Adrenal gland (tissue), 12 donors: ENCODE data around the gene GSK3A. TPM values are rescaled to one million over a fixed set of nuclear protein-coding genes. Genes with fewer than 3 reads are reported as not detected.

Experiments
- DNase-seq, 7 donors: peaks; one replicate each; pipeline ENCODE4 v3.0.0-alpha.2; 2019 to 2020
- H3K27ac ChIP-seq, 5 donors: fragments of 200-600 bp; sonication (generic) in 4 of 5; 1 replicate in 3 of 5; 2 replicates in 2 of 5; pipeline versions ENCODE4 v1.5.1 to v1.8.0; 2016 to 2020; ENCODE audit warnings: mild to moderate bottlenecking in 1 of 5
- H3K27me3 ChIP-seq: fragments of 200-600 bp; 2 replicates; pipeline ENCODE4 v1.8.0; 2021
- H3K36me3 ChIP-seq, 2 donors: fragments of 200-600 bp; replicated peaks in 1 of 2; 1 replicate in 1 of 2; 2 replicates in 1 of 2; pipeline versions ENCODE4 v1.5.1 to v1.8.0; 2018 to 2022
- H3K4me1 ChIP-seq, 2 donors: fragments of 200-600 bp; replicated peaks in 1 of 2; 1 replicate in 1 of 2; 2 replicates in 1 of 2; pipeline versions ENCODE4 v1.5.1 to v1.8.0; 2018 to 2021
- H3K4me3 ChIP-seq, 4 donors: fragments of 200-600 bp; sonication (generic) in 3 of 4; one replicate each; pipeline ENCODE4 v1.5.1; 2016 to 2018
- H3K9me3 ChIP-seq, 3 donors: fragments of 200-600 bp; sonication (generic) in 1 of 3; replicated peaks in 1 of 3; 1 replicate in 2 of 3; 2 replicates in 1 of 3; pipeline versions ENCODE4 v1.5.1 to v1.8.0; 2016 to 2021
- POLR2A ChIP-seq, 2 donors: fragments of 450-650 bp; IDR thresholded peaks; one replicate each; pipeline ENCODE4 v1.6.1; 2017; ENCODE audit warnings: antibody characterized with exemption in 2 of 2, mild to moderate bottlenecking in 2 of 2, moderate library complexity in 1 of 2
- WGBS, 4 donors: extraction: QIAGEN DNeasy Blood & Tissue Kit in 2 of 4; methylation state at CpG; one replicate each; pipeline versions ENCODE4 v1.1.5 to v1.1.7; 2013 to 2017; 5-methylcytosine and 5-hydroxymethylcytosine counted together
- intact Hi-C, 2 donors: fragments of 100-400 bp; cut with DNase I; formaldehyde crosslinking; loops; one replicate each; pipeline versions ENCODE4 v1.14.1 to v1.15.0; 2022 to 2023
- polyA plus RNA-seq, 3 donors: library from polyadenylated mRNA; stranded (reverse); fragments of 200-250 nt in 2 of 3; fragments of 350-450 nt in 1 of 3; fragmentation: Illumina TruSeq in 1 of 3; extraction: RNeasy Lipid Tissue Mini Kit (QIAGEN cat#74804) in 1 of 3; gene quantifications; one replicate each; pipeline ENCODE4 v1.2.3, GENCODE V29; 2013 to 2014
- total RNA-seq, 9 donors: library from RNA; depleted of rRNA in 4 of 9; stranded (reverse); fragments of >200 nt in 4 of 9; fragments of 120-200 nt in 1 of 9; fragmentation: NEBNext Ultra II Directional in 1 of 9; extraction: Animal tissue kit (Norgen Biotek cat#: 25700) in 1 of 9; gene quantifications; one replicate each; pipeline versions ENCODE4 v1.1.0 to v1.2.4, GENCODE V29; 2013 to 2023
- TF ChIP-seq, protein P1 (sequence below), 6 experiments: fragments of 450-650 bp in 4 of 6; fragments of 200-600 bp in 2 of 6; sonication (generic) in 1 of 6; IDR thresholded peaks; 1 replicate in 5 of 6; 2 replicates in 1 of 6; pipeline versions ENCODE4 v1.5.1 to v1.8.0; 2016 to 2021; ENCODE audit warnings: antibody characterized with exemption in 6 of 6, mild to moderate bottlenecking in 2 of 6, moderate library complexity in 1 of 6
- donor health status: healthy with polysubstance abuse.
- donor health status: Bipolar disorder and iron deficiency.
- donor health status: DM: yes; HTN: yes; CAD: no.
- donor health status: DM: no; HTN: no; CAD: no.
- donor health status: DM: no; HTN: no; CAD: no.
- donor health status: DM: yes; HTN: yes; CAD: no.

The GSK3A gene
- total and polyA plus RNA-seq, 12 donors = 19.5 to 94.9 (median 49.7) TPM

DNA sequence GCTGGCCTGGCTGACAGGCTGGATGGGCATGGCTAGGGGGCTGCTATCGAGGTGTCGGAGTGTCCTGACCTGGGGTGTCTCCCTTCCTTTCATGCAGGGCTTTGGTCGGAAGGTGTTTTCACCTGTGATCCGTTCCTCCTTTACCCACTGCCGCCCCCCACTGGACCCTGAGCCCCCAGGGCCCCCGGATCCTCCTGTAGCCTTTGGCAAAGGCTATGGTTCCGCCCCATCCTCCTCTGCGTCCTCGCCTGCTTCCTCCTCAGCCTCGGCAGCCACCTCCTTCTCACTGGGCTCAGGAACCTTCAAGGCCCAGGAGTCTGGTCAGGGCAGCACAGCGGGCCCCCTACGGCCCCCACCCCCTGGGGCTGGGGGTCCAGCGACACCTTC lies 47.7 kb upstream of the GSK3A start:
- Histone ChIP-seq H3K36me3 (peaks cover 0 to 83% of the 10 kb centered on the region in 2 donors), H3K4me3 (no peak overlapping the region), H3K27me3 (no peaks in the 10 kb centered on the region), H3K4me1 (peaks cover 18 to 19% of the 10 kb centered on the region in 2 donors), H3K27ac (no peak overlapping the region), H3K9me3 (no peaks in the 10 kb centered on the region)
- TF ChIP-seq, protein P1, sequence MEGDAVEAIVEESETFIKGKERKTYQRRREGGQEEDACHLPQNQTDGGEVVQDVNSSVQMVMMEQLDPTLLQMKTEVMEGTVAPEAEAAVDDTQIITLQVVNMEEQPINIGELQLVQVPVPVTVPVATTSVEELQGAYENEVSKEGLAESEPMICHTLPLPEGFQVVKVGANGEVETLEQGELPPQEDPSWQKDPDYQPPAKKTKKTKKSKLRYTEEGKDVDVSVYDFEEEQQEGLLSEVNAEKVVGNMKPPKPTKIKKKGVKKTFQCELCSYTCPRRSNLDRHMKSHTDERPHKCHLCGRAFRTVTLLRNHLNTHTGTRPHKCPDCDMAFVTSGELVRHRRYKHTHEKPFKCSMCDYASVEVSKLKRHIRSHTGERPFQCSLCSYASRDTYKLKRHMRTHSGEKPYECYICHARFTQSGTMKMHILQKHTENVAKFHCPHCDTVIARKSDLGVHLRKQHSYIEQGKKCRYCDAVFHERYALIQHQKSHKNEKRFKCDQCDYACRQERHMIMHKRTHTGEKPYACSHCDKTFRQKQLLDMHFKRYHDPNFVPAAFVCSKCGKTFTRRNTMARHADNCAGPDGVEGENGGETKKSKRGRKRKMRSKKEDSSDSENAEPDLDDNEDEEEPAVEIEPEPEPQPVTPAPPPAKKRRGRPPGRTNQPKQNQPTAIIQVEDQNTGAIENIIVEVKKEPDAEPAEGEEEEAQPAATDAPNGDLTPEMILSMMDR (IDR thresholded peaks at IDR 0.05) = no peak
- TF ChIP-seq POLR2A (IDR thresholded peaks at IDR 0.05) = no peak
- DNase-seq = peak in 2 of 7 donors; percentile 17 to 24
- intact Hi-C loops = loop anchor here (5.0 kb wide), 1 partner anchor 43 kb away; no protein-coding TSS in a partner anchor
- WGBS, 4 donors = 76 to 87% (median 84%) methylated on average over 11 to 13 of the region's 13 CpGs

- Histone ChIP-seq H3K36me3 (peaks cover 0 to 78% of the 10 kb centered on the region in 2 donors), H3K9me3 (no peaks in the 10 kb centered on the region), H3K27ac (no peak overlapping the region), H3K4me3 (no peak overlapping the region), H3K27me3 (no peaks in the 10 kb centered on the region), H3K4me1 (peaks cover 23 to 24% of the 10 kb centered on the region in 2 donors)
- intact Hi-C loops = loop anchor here (5.0 kb wide), 1 partner anchor 42 kb away; no protein-coding TSS in a partner anchor
- TF ChIP-seq POLR2A (IDR thresholded peaks at IDR 0.05) = no peak
- TF ChIP-seq, protein P1 (IDR thresholded peaks at IDR 0.05) = no peak
- 64 to 88% (median 86%) methylated on average over 3 to 8 of the region's 8 CpGs for WGBS, 4 donors
- peak in 1 of 7 donors; percentile 16 for DNase-seq
These were observed 47.2 kb upstream of the GSK3A start for GRCh38 chr19:42289556-42290041.

DNA sequence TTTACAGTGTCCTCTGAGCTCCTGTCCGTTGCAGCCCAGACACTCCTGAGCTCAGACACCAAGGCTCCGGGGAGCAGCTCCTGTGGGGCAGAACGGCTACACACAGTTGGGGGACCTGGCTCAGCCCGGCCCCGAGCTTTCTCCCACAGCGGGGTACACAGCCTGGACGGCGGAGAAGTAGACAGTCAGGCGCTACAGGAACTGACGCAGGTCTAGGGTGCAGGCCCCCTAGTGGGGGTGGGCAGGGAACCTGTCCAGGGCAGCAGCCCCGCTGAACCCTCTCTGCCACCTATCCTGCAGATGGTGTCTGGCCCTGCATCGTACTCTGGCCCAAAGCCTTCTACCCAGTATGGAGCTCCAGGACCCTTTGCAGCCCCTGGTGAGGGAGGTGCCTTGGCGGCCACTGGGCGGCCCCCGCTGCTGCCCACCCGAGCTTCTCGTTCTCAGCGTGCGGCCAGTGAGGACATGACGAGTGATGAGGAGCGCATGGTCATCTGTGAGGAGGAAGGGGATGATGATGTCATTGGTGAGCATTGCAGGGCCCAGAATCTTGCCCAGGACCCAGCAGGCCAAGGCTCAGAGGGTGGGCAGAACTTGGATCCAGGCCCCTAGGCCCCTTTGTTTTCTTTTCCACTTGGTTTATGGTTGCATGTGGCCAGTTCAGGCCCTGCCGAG lies 46.6 kb upstream of the GSK3A start:
- Histone ChIP-seq H3K9me3 (no peaks in the 10 kb centered on the region), H3K27me3 (no peaks in the 10 kb centered on the region), H3K4me3 (no peak overlapping the region), H3K27ac (no peak overlapping the region), H3K4me1 (peaks cover 24 to 25% of the 10 kb centered on the region in 2 donors), H3K36me3 (peaks cover 0 to 72% of the 10 kb centered on the region in 2 donors)
- intact Hi-C loops = no loop called here
- TF ChIP-seq, protein P1 (IDR thresholded peaks at IDR 0.05) = no peak
- no peak for TF ChIP-seq POLR2A (IDR thresholded peaks at IDR 0.05)
- 88 to 98% (median 92%) methylated on average over 5 to 22 of the region's 22 CpGs for WGBS, 4 donors
- DNase-seq = peak in 2 of 7 donors; percentile 20 to 22

DNA sequence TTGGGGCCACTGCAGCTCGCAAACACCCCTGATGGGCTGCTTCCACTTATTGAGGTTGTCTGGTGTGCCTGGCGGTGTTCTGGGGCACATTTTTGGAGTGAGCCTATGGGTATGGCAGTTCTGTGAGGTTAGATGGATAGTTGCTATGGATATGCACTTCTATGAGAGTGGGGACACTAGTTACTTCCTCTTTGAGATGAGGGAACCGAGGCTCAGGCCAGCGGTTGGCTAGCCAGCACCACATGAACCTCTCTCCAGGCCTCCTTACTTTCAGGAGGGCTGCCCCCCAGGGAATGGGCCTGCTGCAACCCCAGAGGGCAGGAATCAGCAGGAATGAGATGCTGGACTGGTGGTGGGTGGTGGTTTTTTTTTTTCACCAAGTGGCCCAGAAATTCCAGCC lies 46.0 kb upstream of the GSK3A start:
- WGBS, 4 donors = 74 to 91% (median 84%) methylated on average over 4 of the region's 4 CpGs
- intact Hi-C loops = no loop called here
- peak in 2 of 7 donors; percentile 12 to 15 for DNase-seq
- peaks cover 0 to 66% of the 10 kb centered on the region in 2 donors for H3K36me3 ChIP-seq
- H3K9me3 ChIP-seq = no peaks in the 10 kb centered on the region
- no peak overlapping the region for H3K27ac ChIP-seq
- no peaks in the 10 kb centered on the region for H3K27me3 ChIP-seq
- H3K4me3 ChIP-seq = no peak overlapping the region
- TF ChIP-seq, protein P1 (IDR thresholded peaks at IDR 0.05) = no peak
- TF ChIP-seq POLR2A (IDR thresholded peaks at IDR 0.05) = no peak
- H3K4me1 ChIP-seq = peaks cover 26% of the 10 kb centered on the region in 2 donors
